Measurements from ENCODE around the gene ING3. TPM values are rescaled to one million over a fixed set of nuclear protein-coding genes. Genes with fewer than 3 reads are reported as not detected.
A peak's percentile ranks its signal among the peaks of the same experiment; 100 is the strongest.

Gene ING3
- total and polyA plus RNA-seq, 9 of the 15 experiments (the other 6 are each of a cell fraction or from before 2014, with no cell fraction given) = 22.8 to 233 (median 50.4) TPM

- TF ChIP-seq NBN (IDR thresholded peaks at IDR 0.05; ENCODE audit: low read depth) (peak; percentile 60; the same call in 1 of the 2 replicates), SLC30A9 (CRISPR knock-in tag; IDR thresholded peaks at IDR 0.05) (no peak), CHAMP1 (IDR thresholded peaks at IDR 0.05) (0 out of 2 replicates have a peak, but pooled peaks have one; percentile 24), FOSL1 (tag; conservative IDR thresholded peaks at IDR 0.05) (no peak), RBBP5 (IDR thresholded peaks at IDR 0.05; ENCODE audit: borderline replicate concordance, insufficient read depth, low read length, poor library complexity, severe bottlenecking) (peak; percentile 30), ZNF589 (CRISPR knock-in tag; IDR thresholded peaks at IDR 0.05; ENCODE audit: low read depth) (peak; percentile 55; the same call in 1 of the 2 replicates), HMGXB4 (CRISPR knock-in tag; IDR thresholded peaks at IDR 0.05) (no peak; the same call in 1 of the 2 replicates), JUN (IDR thresholded peaks at IDR 0.05; ENCODE audit: borderline replicate concordance, low read depth, low read length) (peak; percentile 74), JUN (CRISPR knock-in tag; IDR thresholded peaks at IDR 0.05; ENCODE audit: borderline replicate concordance) (no peak), KDM4B (IDR thresholded peaks at IDR 0.05; ENCODE audit: borderline replicate concordance in 2 of 2, low read depth in 1 of 2) (no peak), ZFP1 (CRISPR knock-in tag; IDR thresholded peaks at IDR 0.05) (no peak), SAFB2 (IDR thresholded peaks at IDR 0.05; ENCODE audit: borderline replicate concordance, low read depth, low read length, severe bottlenecking) (no peak), ADNP (tag; IDR thresholded peaks at IDR 0.05) (no peak), MAFK (IDR thresholded peaks at IDR 0.05; ENCODE audit: low read length) (peak; percentile 23; the same call in 1 of the 2 replicates), ZNF592 (IDR thresholded peaks at IDR 0.05) (peak; percentile 77), ZNF146 (CRISPR knock-in tag; IDR thresholded peaks at IDR 0.05; ENCODE audit: unreplicated experiment) (no peak)
Observed at GRCh38 chr7:120987683-120988590, 37.4 kb downstream of the ING3 start (continued).
